Measurements from ENCODE around the gene WTIP. TPM values are rescaled to one million over a fixed set of nuclear protein-coding genes. Genes with fewer than 3 reads are reported as not detected.
"Not testable (repeated sequence)": the region's sequence is repeated elsewhere in the genome, so short reads cannot be mapped to it uniquely, and the experiment has no call there.

Gene WTIP
- total RNA-seq, 3 donors from 2014 or later = 1.5 to 12.3 (median 3.2) TPM

GRCh38 chr19:34507414-34508067, 26.0 kb downstream of the WTIP start:
- TF ChIP-seq CTCF (IDR thresholded peaks at IDR 0.05) = no peak
- H3K4me1 ChIP-seq (ENCODE audit: low read depth) = no peaks in the 10 kb centered on the region
- intact Hi-C loops (cut with DNase I, micrococcal nuclease) = no loop called here

GRCh38 chr19:34508540-34508939, 27.0 kb downstream of the WTIP start:
- DNase-seq (no peak), ATAC-seq (peak; percentile 16)
- Histone ChIP-seq H3K4me3 (no peak overlapping the region), H3K4me1 (ENCODE audit: low read depth) (no peaks in the 10 kb centered on the region), H3K9me3 (peaks cover 9% of the 10 kb centered on the region), H3K36me3 (ENCODE audit: low read depth) (no peaks in the 10 kb centered on the region)
- TF ChIP-seq CTCF (IDR thresholded peaks at IDR 0.05) = no peak
- intact Hi-C loops (cut with DNase I, micrococcal nuclease) = no loop called here

More at GRCh38 chr19:34507414-34508067, 26.0 kb downstream of the WTIP start:
- peaks cover 9% of the 10 kb centered on the region for H3K9me3 ChIP-seq
- no peaks in the 10 kb centered on the region for H3K36me3 ChIP-seq (ENCODE audit: low read depth)
- no peak overlapping the region for H3K4me3 ChIP-seq
- ATAC-seq = no peak
- no peak for DNase-seq

- H3K4me1 ChIP-seq (ENCODE audit: low read depth); H3K36me3 ChIP-seq (ENCODE audit: low read depth); ATAC-seq; H3K9me3 ChIP-seq; DNase-seq; intact Hi-C loops (cut with DNase I, micrococcal nuclease); H3K4me3 ChIP-seq: not testable (repeated sequence)
These were observed 29.3 kb downstream of the WTIP start for GRCh38 chr19:34510904-34511303.

GRCh38 chr19:34512254-34512822, 30.8 kb downstream of the WTIP start:
- DNase-seq = no peak
- intact Hi-C loops (cut with DNase I, micrococcal nuclease) = no loop called here
- Histone ChIP-seq H3K9me3 (peaks cover 9% of the 10 kb centered on the region), H3K4me3 (no peak overlapping the region), H3K36me3 (ENCODE audit: low read depth) (no peaks in the 10 kb centered on the region), H3K4me1 (ENCODE audit: low read depth) (no peaks in the 10 kb centered on the region)
- no peak for ATAC-seq
- no peak for TF ChIP-seq CTCF (IDR thresholded peaks at IDR 0.05)

- ATAC-seq = no peak
- intact Hi-C loops (cut with DNase I, micrococcal nuclease) = no loop called here
- Histone ChIP-seq H3K4me3 (no peak overlapping the region), H3K36me3 (ENCODE audit: low read depth) (no peaks in the 10 kb centered on the region), H3K4me1 (ENCODE audit: low read depth) (no peaks in the 10 kb centered on the region), H3K9me3 (peaks cover 9% of the 10 kb centered on the region)
- TF ChIP-seq CTCF (IDR thresholded peaks at IDR 0.05) = no peak
- no peak for DNase-seq
These were observed 32.2 kb downstream of the WTIP start for GRCh38 chr19:34513767-34514166.

- ATAC-seq (no peak), DNase-seq (no peak)
- no peaks in the 10 kb centered on the region for H3K4me1 ChIP-seq (ENCODE audit: low read depth)
- H3K4me3 ChIP-seq = no peak overlapping the region
- intact Hi-C loops (cut with DNase I, micrococcal nuclease) = no loop called here
- no peaks in the 10 kb centered on the region for H3K9me3 ChIP-seq
- no peak for TF ChIP-seq CTCF (IDR thresholded peaks at IDR 0.05)
- no peaks in the 10 kb centered on the region for H3K36me3 ChIP-seq (ENCODE audit: low read depth)
These were observed 38.0 kb downstream of the WTIP start for GRCh38 chr19:34519602-34520001.

Data from mucosa of descending colon (tissue), 3 donors.